GM12892 (cell line): Measurements from ENCODE around the gene CDH4.

Experiments used
- DNase-seq: peaks from one replicate; pipeline ENCODE4 v3.0.0; 2011; ENCODE audit not compliant: insufficient read length
- FAIRE-seq: peaks from 2 replicates; lab custom pipeline; 2011; peaks lifted over from hg19 to GRCh38; lab: Jason Lieb, UNC
- POLR2A ChIP-seq: IDR thresholded peaks from 2 replicates; pipeline ENCODE4 v1.6.1; 2011; ENCODE audit warnings: low read depth, low read length, control low read depth
- POLR2AphosphoS5 ChIP-seq: IDR thresholded peaks from 2 replicates; pipeline ENCODE4 v1.6.1; 2011; ENCODE audit warnings: low read depth, low read length, control low read depth
- TAF1 ChIP-seq: IDR thresholded peaks from 2 replicates; pipeline ENCODE4 v1.6.1; 2011; ENCODE audit warnings: low read depth, mild to moderate bottlenecking, control low read depth, low read length, borderline replicate concordance

CDH4 gene

DNA sequence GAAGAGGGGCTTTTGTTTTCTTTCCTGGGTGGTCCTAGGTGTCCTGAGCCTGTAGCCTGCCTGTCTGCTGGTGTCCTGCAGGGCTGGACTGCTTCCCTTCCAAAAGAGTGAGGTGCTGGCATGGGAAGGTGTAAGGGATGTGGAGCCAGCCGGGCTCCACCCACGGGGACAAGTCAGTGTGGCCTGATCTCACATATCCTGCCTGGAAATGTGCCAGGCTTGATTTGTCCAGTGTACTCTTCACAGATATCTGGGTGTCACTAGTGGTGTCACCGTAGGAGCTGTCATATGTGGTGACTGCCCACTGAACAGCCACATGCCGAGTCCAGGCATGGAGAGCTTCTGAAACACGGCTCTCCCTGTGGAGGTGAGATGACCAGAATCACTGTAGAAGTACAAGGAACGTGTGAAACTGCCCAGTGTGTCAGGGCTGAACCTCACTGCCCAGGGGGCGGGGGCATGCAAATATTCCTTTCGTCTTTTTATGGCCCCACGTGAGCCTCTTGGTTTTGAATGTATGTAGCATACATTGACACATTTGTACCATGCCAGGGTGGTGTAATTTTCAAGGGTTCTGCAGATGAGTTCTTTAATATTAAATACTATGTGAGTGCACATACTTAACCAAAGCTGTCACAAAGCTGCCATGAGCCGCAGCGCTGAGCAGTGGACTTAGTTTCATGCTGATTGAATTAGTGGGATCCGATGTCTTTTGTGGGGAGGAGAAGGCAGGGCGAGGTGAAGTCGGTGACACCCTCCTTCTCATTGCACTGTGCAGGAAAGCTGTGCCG is 55.8 kb downstream of the CDH4 start:
- DNase-seq: no peak

GRCh38 chr20:61308477-61308774 is 56.4 kb downstream of the CDH4 start:
- FAIRE-seq (no peak), DNase-seq (no peak)
- TF ChIP-seq POLR2A (no peak), POLR2AphosphoS5 (no peak), TAF1 (no peak)

More for the DNA sequence above, 55.8 kb downstream of the CDH4 start:
- FAIRE-seq: no peak
- TF ChIP-seq TAF1 (no peak), POLR2AphosphoS5 (no peak), POLR2A (no peak)

DNA sequence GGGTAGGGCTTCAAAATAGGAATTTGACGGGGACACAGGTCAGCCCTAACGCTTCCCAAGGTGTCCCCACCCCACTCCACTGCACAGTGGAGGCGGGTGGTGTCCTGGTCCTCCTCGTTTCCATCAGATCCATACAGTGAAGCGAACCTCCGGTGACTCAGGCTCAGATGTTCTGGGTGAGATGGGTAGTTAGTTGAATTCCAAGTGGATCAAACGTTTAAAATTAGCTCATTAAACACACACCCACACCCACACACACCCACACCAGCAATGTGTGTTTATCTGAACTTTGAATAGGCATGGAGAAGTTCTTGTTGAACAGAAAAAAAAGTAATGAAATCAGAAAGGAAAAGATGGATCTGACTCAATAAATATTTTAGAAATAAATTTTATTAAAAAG is 58.9 kb downstream of the CDH4 start:
- FAIRE-seq (no peak), DNase-seq (no peak)
- TF ChIP-seq POLR2AphosphoS5: no peak
- TF ChIP-seq TAF1: no peak
- TF ChIP-seq POLR2A: no peak

DNA sequence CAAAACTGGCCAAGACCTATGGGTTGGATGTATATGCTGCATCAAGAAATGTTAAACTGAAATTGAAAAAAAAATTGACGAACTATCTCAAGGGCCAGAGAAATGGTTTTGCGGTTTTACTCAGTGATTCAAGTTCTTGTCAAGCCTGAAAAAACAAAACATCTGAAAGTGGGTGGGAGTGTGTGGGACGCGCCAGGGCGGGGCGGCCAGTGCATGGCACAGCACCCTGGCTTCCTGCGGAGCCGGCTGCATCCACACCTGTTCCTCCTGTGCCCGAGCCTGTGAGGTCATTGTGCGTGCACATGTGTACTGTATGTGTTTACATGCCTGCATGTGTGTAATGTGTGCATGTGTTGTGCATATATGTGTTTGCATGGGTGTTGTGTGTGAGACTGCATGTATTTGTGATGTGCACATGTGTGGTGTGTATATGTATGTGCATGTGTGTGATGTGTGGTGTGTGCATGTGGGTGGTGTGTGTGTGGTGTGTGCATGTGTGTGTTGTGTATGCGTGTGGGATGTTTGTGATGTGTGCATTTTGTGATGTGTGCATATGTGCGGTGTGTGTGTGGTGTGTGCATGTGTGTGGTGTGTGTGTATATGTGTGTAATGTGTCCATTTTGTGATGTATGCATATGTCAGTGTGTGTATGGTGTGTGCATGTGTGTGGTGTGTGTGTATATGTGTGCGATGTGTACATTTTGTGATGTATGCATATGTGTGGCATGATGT is 59.8 kb downstream of the CDH4 start:
- TF ChIP-seq POLR2A (no peak), TAF1 (no peak), POLR2AphosphoS5 (no peak)
- DNase-seq: no peak
- no peak for FAIRE-seq

GRCh38 chr20:61312925-61313324 is 60.9 kb downstream of the CDH4 start:
- FAIRE-seq: no peak
- no peak for DNase-seq
- TF ChIP-seq POLR2AphosphoS5 (no peak), POLR2A (no peak), TAF1 (no peak)

DNA sequence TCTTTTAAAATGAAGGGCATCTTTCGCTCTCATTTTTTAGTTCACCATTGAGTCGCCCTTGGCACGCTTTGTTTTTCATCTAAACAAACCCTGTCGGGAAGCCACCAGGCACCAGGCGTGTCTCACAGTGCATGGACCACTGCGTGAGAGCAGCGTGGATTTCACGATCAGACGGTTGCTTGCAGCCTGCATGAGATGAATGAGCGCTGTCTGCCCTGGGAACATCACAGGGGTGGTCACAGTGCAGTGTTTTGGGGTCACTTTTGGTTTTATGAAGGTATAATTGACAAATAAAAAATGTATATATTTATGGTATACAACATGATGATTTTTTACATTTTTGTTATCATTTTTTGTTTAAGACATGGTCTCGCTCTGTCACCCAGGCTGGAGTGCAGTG is 61.3 kb downstream of the CDH4 start:
- DNase-seq (no peak), FAIRE-seq (no peak)
- no peak for TF ChIP-seq TAF1
- TF ChIP-seq POLR2AphosphoS5: no peak
- no peak for TF ChIP-seq POLR2A

- DNase-seq (no peak), FAIRE-seq (no peak)
- TF ChIP-seq POLR2A: no peak
- no peak for TF ChIP-seq TAF1
- no peak for TF ChIP-seq POLR2AphosphoS5
Measured at GRCh38 chr20:61314326-61315010, 62.4 kb downstream of the CDH4 start.

GRCh38 chr20:61315319-61315718 is 63.3 kb downstream of the CDH4 start:
- TF ChIP-seq POLR2A: no peak
- TF ChIP-seq POLR2AphosphoS5: no peak
- TF ChIP-seq TAF1: no peak
- FAIRE-seq (no peak), DNase-seq (no peak)

- DNase-seq (no peak), FAIRE-seq (no peak)
- TF ChIP-seq POLR2AphosphoS5: no peak
- no peak for TF ChIP-seq POLR2A
- TF ChIP-seq TAF1: no peak
Measured at GRCh38 chr20:61316346-61316745, 64.3 kb downstream of the CDH4 start.

- no peak for TF ChIP-seq POLR2A
- TF ChIP-seq TAF1: no peak
- no peak for TF ChIP-seq POLR2AphosphoS5
- FAIRE-seq (no peak), DNase-seq (no peak)
Measured at GRCh38 chr20:61317966-61318530, 66.0 kb downstream of the CDH4 start.

DNA sequence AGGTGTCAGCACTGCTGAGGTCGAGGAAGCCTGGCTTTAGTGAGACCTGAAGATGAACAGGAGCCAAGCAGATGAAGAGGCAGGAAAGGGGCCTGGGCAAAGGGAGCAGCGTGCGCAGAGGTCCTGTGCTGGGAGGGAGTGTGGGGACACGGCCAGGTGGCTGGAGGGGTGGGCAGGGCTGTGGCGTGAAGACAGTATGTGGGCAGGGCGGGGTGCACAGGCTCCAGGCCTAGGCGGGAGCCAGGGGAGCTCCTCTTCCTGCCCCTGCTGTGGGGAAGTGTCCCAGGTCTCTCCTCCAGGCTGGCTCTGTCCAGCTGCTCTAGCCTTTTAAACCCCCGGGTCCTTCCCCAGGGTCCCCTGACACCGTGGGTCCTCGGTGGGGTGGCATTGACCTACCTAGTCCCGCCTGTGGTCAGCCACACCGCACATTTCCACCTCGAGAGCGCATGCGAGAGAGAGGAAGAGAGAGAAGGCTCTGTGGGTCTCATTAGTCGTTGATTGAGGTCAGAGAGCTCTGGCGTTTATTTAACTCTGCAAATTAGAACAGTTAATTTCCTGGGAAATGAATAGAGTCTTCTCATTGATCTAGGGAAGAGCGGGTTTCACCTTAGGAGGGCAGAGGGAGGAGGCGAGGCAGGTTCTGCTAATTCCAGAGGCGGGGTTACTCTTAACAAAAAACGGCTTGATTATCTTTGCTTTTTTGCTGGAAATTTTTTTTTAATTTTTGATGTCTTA is 68.8 kb downstream of the CDH4 start:
- no peak for FAIRE-seq
- no peak for DNase-seq
- TF ChIP-seq TAF1: no peak
- TF ChIP-seq POLR2AphosphoS5: no peak
- no peak for TF ChIP-seq POLR2A
